ACC112 (cell line): ENCODE measurements around the gene GABRR2.

ENCODE experiments used
- H2AFZ ChIP-seq: fragments of 200-600 bp; sonication (generic); one replicate; pipeline ENCODE4 v1.6.0; 2017; ENCODE audit warnings: antibody characterized with exemption, low read length; ENCODE audit not compliant: unreplicated experiment
- H3K27ac ChIP-seq: fragments of 200-600 bp; sonication (generic); 2 replicates; pipeline ENCODE4 v1.5.1; 2014; ENCODE audit warnings: low read depth, mild to moderate bottlenecking, antibody characterized with exemption, low read length, moderate library complexity
- H3K27me3 ChIP-seq: fragments of 200-600 bp; sonication (generic); 2 replicates; pipeline ENCODE4 v1.6.1; 2014; ENCODE audit warnings: mild to moderate bottlenecking, antibody characterized with exemption, low read length, moderate library complexity, mixed read lengths; ENCODE audit not compliant: insufficient read depth
- H3K36me3 ChIP-seq: fragments of 200-600 bp; sonication (generic); 2 replicates; pipeline ENCODE4 v1.6.1; 2016; ENCODE audit warnings: mild to moderate bottlenecking, antibody characterized with exemption, low read length, moderate library complexity, mixed read lengths; ENCODE audit not compliant: insufficient read depth
- H3K4me1 ChIP-seq: fragments of 200-600 bp; sonication (generic); one replicate; pipeline ENCODE4 v1.6.1; 2016; ENCODE audit warnings: low read length, mixed read lengths; ENCODE audit not compliant: insufficient read depth, unreplicated experiment, control insufficient read depth
- H3K4me3 ChIP-seq: fragments of 200-600 bp; sonication (generic); 2 replicates; pipeline ENCODE4 v1.5.1; 2014; ENCODE audit warnings: mild to moderate bottlenecking, low read depth, low read length
- H3K79me2 ChIP-seq: fragments of 200-600 bp; sonication (generic); one replicate; pipeline ENCODE4 v1.6.0; 2016; ENCODE audit warnings: low read length; ENCODE audit not compliant: control insufficient read depth, unreplicated experiment, insufficient read depth

GABRR2 gene

DNA sequence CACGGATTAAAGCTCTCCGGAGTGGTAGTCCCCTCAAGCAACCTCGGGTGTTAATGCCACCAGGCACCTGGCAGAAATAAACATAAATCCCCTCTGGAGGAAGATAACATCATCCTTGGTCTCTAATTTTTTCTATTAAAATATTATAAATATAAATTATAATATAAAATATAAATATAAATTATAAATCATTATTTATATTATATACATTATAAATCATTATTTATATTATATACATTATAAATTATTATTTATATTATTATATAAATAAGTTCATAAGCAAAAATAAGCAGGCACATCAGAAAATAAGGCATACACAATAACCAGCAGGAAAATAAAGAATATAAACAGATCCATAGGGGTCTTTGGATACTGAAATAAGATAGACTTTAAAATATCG is 39.2 kb downstream of the GABRR2 start:
- peaks cover 68% of the 10 kb centered on the region for H3K27me3 ChIP-seq
- no peak overlapping the region for H2AFZ ChIP-seq
- no peaks in the 10 kb centered on the region for H3K79me2 ChIP-seq
- H3K27ac ChIP-seq, result no peak overlapping the region
- no peaks in the 10 kb centered on the region for H3K36me3 ChIP-seq
- H3K4me3 ChIP-seq, result no peak overlapping the region
- H3K4me1 ChIP-seq, result no peaks in the 10 kb centered on the region

DNA sequence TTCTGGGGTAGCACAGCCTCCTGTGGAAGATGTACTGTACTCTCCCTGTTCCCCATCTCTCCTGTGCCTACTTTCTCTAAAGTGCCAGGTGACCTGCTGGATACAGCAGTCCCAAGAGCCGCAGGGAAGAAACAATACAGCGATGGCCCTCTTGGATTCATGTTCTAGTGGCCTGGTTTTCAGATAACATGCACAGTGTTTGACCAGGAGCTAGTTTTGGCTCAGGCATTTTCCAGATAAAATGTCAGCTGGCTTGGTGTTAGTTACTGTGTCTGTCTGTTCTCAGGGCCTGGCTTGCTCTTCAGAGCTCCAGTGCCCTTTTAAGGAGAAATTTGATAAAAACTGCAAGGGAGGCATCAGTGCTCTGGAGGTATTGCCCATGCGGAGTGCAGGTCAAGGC is 41.3 kb downstream of the GABRR2 start:
- Histone ChIP-seq H2AFZ (no peak overlapping the region), H3K4me1 (no peaks in the 10 kb centered on the region), H3K79me2 (no peaks in the 10 kb centered on the region), H3K36me3 (no peaks in the 10 kb centered on the region), H3K4me3 (no peak overlapping the region), H3K27me3 (peaks cover 78% of the 10 kb centered on the region), H3K27ac (no peak overlapping the region)

DNA sequence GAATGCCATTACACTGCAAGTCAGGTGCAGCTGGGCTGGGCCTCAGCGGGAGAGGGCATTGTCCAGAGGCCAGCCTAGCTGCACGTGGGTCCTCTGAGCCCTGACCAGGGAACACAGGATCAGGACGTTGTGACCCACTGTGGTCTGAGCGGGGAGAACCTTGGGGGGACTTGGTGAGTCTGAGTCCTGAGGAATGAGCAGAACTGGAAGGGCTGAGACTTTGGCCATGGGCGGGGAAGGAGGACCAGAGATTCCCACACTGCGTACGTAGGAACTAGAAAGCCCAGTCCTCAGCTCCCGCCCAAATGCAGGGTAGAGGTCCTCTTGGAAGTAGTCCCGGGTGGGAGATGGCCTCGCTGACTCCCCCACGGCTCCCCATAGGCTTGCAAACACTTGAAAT is 42.5 kb downstream of the GABRR2 start:
- Histone ChIP-seq H3K27me3 (peaks cover 77% of the 10 kb centered on the region), H3K27ac (no peak overlapping the region), H3K4me3 (no peak overlapping the region), H3K36me3 (no peaks in the 10 kb centered on the region), H3K4me1 (no peaks in the 10 kb centered on the region), H2AFZ (no peak overlapping the region), H3K79me2 (no peaks in the 10 kb centered on the region)

DNA sequence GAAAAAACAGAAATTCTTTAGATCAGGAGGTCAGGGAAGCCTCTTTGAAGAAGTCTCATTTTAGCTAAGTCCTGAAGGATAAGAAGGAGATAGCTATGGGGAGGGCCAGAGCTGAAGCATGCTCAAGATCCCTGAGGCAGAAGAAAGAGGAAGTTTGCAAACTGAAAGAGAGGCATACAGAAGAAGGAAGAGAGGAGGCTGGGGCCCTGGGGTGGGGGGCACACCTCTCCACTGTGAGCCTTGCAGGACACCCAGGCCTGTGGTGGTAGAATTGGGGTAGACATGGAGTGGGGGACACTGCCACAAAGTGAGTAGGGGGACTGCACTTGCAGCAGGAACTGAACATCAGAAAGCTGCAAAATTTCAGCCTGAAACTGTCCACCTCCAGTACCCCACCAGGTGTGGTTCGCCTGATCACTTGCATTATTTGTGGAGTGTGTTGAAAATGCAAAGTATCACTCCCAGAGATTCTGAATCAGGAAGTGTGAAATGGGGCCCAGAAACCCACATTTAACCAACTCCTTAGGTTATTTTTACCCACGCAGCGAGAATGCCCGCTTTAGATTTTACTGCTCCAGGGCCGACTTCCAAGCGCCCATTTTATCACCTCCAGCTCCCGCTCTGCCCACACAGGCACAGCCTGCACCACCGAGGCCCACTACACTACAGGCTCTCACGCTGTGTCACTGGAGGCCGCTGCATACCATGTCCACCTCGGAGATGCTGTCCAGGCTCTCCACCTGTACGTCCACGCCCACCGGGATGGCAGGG is 44.0 kb downstream of the GABRR2 start:
- Histone ChIP-seq H3K4me3 (no peak overlapping the region), H3K27ac (no peak overlapping the region), H3K27me3 (peaks cover 71% of the 10 kb centered on the region), H3K79me2 (no peaks in the 10 kb centered on the region), H2AFZ (no peak overlapping the region), H3K36me3 (no peaks in the 10 kb centered on the region), H3K4me1 (no peaks in the 10 kb centered on the region)

DNA sequence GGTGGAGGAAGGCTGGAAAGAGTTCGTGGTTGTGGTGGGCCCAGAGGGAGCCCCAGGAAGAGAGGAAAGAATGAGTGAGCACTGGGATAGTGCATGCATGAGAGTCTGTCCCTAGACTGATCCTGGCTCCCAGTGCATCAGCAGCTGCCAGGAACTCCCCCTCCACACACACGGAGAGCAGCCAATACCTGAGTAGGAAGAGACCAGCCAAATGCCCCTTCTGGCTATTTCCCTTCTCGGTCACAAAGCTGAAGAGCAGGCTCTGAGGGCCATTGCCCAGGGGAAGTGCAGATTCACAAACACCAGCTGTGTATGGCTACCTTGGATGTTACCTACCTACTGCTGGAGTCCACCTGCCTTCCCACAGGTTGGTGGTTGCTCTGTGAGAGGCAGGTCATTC is 45.1 kb downstream of the GABRR2 start:
- Histone ChIP-seq H3K4me1 (no peaks in the 10 kb centered on the region), H3K27ac (no peak overlapping the region), H3K4me3 (no peak overlapping the region), H3K79me2 (no peaks in the 10 kb centered on the region), H3K36me3 (no peaks in the 10 kb centered on the region), H3K27me3 (peaks cover 75% of the 10 kb centered on the region), H2AFZ (no peak overlapping the region)

DNA sequence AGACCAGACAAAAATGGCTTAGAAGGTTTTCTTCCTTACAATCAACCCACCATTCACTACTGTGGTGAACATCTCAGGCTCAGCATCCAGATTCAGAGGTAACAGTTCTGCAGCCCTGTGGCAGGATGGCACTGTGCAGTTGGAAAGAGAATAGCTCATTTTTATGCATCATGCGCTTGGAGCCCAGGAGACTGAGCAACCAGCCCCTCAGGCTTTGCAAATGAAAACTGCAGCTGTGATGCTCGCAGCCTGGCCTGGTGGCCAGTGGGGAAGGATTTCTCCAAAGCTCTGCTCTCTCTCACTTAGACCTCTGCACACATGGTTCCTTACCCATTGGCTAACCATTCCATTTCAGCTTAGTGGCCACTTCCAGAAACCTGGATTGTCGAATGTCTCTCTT is 45.8 kb downstream of the GABRR2 start:
- H3K27ac ChIP-seq, result no peak overlapping the region
- H3K27me3 ChIP-seq, result peaks cover 75% of the 10 kb centered on the region
- H3K36me3 ChIP-seq, result no peaks in the 10 kb centered on the region
- no peaks in the 10 kb centered on the region for H3K4me1 ChIP-seq
- no peak overlapping the region for H2AFZ ChIP-seq
- H3K4me3 ChIP-seq, result no peak overlapping the region
- H3K79me2 ChIP-seq, result no peaks in the 10 kb centered on the region

DNA sequence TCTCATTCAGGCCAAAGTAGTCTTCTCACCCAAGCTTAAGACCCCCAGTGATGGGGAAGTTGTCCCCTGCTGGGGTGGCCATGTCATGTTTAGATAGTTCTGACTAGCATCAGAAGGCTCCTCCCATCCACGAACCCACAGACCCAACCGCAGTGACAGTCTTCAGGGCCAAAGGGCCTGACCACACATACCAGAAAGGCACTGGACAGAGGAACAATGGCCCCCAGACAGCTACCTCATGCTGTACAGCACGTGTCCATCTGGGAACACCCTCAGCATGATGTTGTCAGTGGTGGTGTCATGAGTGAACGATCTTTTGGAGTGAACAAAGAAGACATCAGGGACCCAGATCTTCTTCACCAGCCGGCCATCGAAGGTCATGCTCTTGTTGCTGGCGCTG is 46.3 kb downstream of the GABRR2 start:
- H3K27me3 ChIP-seq, result peaks cover 73% of the 10 kb centered on the region
- no peaks in the 10 kb centered on the region for H3K36me3 ChIP-seq
- H3K79me2 ChIP-seq, result no peaks in the 10 kb centered on the region
- no peak overlapping the region for H3K27ac ChIP-seq
- H2AFZ ChIP-seq, result no peak overlapping the region
- no peaks in the 10 kb centered on the region for H3K4me1 ChIP-seq
- H3K4me3 ChIP-seq, result no peak overlapping the region

DNA sequence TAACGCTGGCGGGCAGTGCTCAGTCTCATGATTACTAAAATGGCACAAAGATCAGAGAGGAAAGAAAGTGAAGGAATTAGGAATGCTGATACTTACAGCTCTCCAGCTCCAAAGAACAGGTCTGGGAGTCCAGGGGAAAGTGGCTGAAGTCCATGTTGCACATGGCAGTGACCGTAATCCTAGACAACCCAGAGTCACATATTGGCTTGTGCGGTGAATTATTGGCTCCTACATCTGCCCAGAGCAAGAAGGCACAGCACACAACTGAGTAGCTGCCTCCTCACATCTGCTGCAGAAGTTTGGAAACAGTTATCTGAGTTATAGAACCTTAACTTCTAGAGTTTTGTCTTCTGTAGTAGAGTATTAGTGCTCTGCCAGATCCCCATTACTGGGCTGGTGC is 47.2 kb downstream of the GABRR2 start:
- H3K36me3 ChIP-seq, result no peaks in the 10 kb centered on the region
- no peak overlapping the region for H3K4me3 ChIP-seq
- H3K27me3 ChIP-seq, result peaks cover 74% of the 10 kb centered on the region
- no peaks in the 10 kb centered on the region for H3K79me2 ChIP-seq
- no peaks in the 10 kb centered on the region for H3K4me1 ChIP-seq
- H3K27ac ChIP-seq, result no peak overlapping the region
- H2AFZ ChIP-seq, result no peak overlapping the region

DNA sequence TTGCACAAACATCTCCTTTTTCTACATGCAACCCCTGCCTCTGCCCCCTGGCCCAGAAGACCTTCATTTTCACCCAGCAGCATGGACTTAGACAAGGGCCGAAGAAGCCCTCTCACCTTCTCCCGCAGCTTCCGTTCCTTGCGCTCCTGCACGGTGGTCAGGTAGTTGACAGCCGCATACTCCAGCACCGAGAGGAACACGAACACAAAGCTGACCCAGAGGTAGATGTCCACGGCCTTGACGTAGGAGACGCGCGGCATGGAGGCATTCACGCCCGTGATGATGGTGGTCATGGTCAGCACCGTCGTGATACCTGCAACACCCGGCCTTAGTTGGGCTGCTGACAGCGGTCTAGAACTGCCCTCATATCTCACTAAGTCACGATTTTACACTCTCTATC is 50.8 kb downstream of the GABRR2 start:
- Histone ChIP-seq H3K27ac (no peak overlapping the region), H3K36me3 (no peaks in the 10 kb centered on the region), H3K27me3 (peaks cover 61% of the 10 kb centered on the region), H3K4me1 (no peaks in the 10 kb centered on the region), H2AFZ (no peak overlapping the region), H3K79me2 (no peaks in the 10 kb centered on the region), H3K4me3 (no peak overlapping the region)

DNA sequence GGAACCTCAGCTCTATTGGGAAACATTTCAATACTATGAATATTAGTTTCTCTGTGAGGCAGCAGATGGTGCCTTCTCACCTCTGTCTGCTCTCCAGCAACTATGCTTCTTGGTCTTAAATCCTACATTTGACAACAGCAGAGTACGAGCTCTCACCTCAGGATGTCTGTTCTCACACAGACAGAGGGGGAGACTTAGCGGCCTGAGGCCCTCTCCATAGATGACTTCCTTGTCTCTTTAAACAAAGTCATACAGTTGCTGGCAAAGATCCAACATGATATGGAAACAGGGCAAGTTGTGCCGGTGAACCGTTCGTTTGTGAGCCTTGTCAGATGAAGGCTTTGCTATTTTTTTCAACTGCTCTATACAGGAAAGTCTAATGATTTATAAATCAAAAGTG is 54.3 kb downstream of the GABRR2 start:
- no peaks in the 10 kb centered on the region for H3K36me3 ChIP-seq
- no peaks in the 10 kb centered on the region for H3K4me1 ChIP-seq
- H3K79me2 ChIP-seq, result no peaks in the 10 kb centered on the region
- H2AFZ ChIP-seq, result no peak overlapping the region
- H3K27me3 ChIP-seq, result peaks cover 35% of the 10 kb centered on the region
- H3K27ac ChIP-seq, result no peak overlapping the region
- no peak overlapping the region for H3K4me3 ChIP-seq

DNA sequence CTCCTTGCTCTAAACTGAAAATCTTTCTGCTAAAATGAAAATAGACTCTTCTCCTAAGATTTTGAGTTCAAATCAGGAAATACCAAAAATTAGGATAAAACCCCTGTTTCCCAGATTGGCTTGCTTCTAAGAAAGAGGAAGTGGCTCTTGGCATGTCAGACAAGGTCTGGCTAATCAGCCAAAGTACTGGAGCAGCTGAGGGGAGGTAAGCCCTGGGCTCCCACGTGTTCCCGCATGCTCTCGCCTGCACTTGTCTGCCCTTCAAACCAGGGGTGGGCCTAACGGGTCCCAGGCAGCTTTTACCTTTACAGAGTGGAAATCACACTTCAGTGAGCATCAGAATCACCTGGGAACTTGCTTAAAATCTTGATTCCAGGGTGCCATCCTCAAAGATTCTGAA is 54.8 kb downstream of the GABRR2 start:
- Histone ChIP-seq H3K4me3 (no peak overlapping the region), H3K27ac (no peak overlapping the region), H3K4me1 (no peaks in the 10 kb centered on the region), H3K36me3 (no peaks in the 10 kb centered on the region), H2AFZ (no peak overlapping the region), H3K79me2 (no peaks in the 10 kb centered on the region), H3K27me3 (peaks cover 30% of the 10 kb centered on the region)
